ENCODE measurements around the gene OAT. TPM values are rescaled to one million over a fixed set of nuclear protein-coding genes. Genes with fewer than 3 reads are reported as not detected.

OAT gene
- total and polyA plus RNA-seq, 2 experiments from 2014 or later = 568 to 694 TPM

DNA sequence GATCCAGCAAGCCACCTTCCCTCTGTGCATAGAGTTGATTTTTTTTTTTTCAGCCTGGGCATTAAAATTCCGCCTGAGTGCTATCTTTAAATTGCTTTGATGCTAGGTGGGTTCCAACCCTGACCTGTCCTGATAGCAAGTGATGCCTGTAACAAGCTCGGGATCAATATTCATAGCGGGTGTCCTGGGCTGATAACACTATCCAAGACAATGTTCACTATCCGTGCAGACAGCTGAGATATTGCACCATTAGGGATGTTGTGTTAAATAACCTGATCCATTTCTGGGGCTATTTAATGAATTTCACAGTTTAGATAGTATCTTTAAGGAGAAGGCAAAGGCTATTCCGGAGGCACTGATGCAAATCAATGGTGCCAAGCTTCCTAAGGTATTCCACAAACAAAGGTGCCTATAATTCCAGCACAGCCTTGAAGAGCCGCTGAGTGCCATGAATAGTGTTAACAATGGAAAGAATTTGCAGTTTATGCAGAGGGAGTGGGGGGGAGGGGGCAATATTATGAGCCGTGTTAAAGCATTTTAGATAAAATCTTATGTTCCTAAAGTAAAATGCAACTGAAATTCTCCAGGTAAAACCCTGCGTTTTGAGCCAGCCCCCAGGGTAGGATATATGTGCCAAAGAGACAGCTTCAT, 35.4 kb upstream of the OAT start:
- Histone ChIP-seq H4K20me1 (ENCODE audit: insufficient read depth, poor library complexity, severe bottlenecking) (no peaks in the 10 kb centered on the region), H3K4me3 (no peak overlapping the region), H3K79me2 (no peaks in the 10 kb centered on the region), H3K9me3 (ENCODE audit: low read depth) (no peaks in the 10 kb centered on the region), H3K36me3 (replicated peaks; ENCODE audit: insufficient read depth, low read depth) (no peaks in the 10 kb centered on the region), H3K27ac (no peak overlapping the region), H3K4me2 (no peak overlapping the region), H3K27me3 (peaks cover 69% of the 10 kb centered on the region), H3K4me1 (ENCODE audit: insufficient read depth) (peaks cover 8% of the 10 kb centered on the region), H2AFZ (no peak overlapping the region), H3K9me2 (replicated peaks; ENCODE audit: insufficient read depth) (no peaks in the 10 kb centered on the region)
- WGBS (ENCODE audit: low lambda C conversion rate, missing lambda C conversion rate) = 7% methylated on average over 8 of the region's 8 CpGs
- no peak for TF ChIP-seq EZH2phosphoT487 (IDR thresholded peaks at IDR 0.05; ENCODE audit: low read depth, severe bottlenecking, unreplicated experiment)
- TF ChIP-seq, protein P1, sequence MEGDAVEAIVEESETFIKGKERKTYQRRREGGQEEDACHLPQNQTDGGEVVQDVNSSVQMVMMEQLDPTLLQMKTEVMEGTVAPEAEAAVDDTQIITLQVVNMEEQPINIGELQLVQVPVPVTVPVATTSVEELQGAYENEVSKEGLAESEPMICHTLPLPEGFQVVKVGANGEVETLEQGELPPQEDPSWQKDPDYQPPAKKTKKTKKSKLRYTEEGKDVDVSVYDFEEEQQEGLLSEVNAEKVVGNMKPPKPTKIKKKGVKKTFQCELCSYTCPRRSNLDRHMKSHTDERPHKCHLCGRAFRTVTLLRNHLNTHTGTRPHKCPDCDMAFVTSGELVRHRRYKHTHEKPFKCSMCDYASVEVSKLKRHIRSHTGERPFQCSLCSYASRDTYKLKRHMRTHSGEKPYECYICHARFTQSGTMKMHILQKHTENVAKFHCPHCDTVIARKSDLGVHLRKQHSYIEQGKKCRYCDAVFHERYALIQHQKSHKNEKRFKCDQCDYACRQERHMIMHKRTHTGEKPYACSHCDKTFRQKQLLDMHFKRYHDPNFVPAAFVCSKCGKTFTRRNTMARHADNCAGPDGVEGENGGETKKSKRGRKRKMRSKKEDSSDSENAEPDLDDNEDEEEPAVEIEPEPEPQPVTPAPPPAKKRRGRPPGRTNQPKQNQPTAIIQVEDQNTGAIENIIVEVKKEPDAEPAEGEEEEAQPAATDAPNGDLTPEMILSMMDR (IDR thresholded peaks at IDR 0.05; ENCODE audit: poor library complexity) = no peak
- TF ChIP-seq EZH2 (IDR thresholded peaks at IDR 0.05; ENCODE audit: borderline replicate concordance) = no peak
- DNase-seq (ENCODE audit: low spot score) = no peak

- DNase-seq (ENCODE audit: low spot score) = no peak
- TF ChIP-seq EZH2phosphoT487 (IDR thresholded peaks at IDR 0.05; ENCODE audit: low read depth, severe bottlenecking, unreplicated experiment) (no peak), EZH2 (IDR thresholded peaks at IDR 0.05; ENCODE audit: borderline replicate concordance) (no peak)
- TF ChIP-seq, protein P1 (IDR thresholded peaks at IDR 0.05; ENCODE audit: poor library complexity) = no peak
- Histone ChIP-seq H3K27me3 (peaks cover 93% of the 10 kb centered on the region), H3K9me3 (ENCODE audit: low read depth) (no peaks in the 10 kb centered on the region), H3K4me2 (no peak overlapping the region), H3K27ac (no peak overlapping the region), H4K20me1 (ENCODE audit: insufficient read depth, poor library complexity, severe bottlenecking) (no peaks in the 10 kb centered on the region), H3K79me2 (no peaks in the 10 kb centered on the region), H3K9me2 (replicated peaks; ENCODE audit: insufficient read depth) (no peaks in the 10 kb centered on the region), H3K36me3 (replicated peaks; ENCODE audit: insufficient read depth, low read depth) (no peaks in the 10 kb centered on the region), H3K4me3 (no peak overlapping the region), H3K4me1 (ENCODE audit: insufficient read depth) (peaks cover 14% of the 10 kb centered on the region), H2AFZ (no peak overlapping the region)
- WGBS (ENCODE audit: low lambda C conversion rate, missing lambda C conversion rate) = 29% methylated on average over 6 of the region's 6 CpGs
These were observed 32.6 kb upstream of the OAT start for GRCh38 chr10:124451276-124451675.

DNA sequence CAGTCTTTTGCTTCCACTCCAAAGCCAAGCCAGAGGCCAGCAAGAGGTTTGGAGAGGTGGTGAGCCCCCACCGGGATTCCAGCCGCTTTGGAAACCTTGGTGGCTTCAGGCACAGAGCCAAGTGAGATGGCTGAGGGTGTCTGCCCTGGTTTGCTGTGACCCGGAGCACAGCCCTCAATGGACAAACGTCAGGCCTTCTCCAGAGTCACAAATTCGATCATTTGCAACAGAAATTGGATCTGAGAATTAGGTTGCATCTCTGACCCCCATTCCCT, 32.0 kb upstream of the OAT start:
- peaks cover 14% of the 10 kb centered on the region for H3K4me1 ChIP-seq (ENCODE audit: insufficient read depth)
- no peaks in the 10 kb centered on the region for H3K36me3 ChIP-seq (replicated peaks; ENCODE audit: insufficient read depth, low read depth)
- no peak overlapping the region for H3K27ac ChIP-seq
- H3K4me2 ChIP-seq = no peak overlapping the region
- no peak overlapping the region for H2AFZ ChIP-seq
- no peaks in the 10 kb centered on the region for H3K79me2 ChIP-seq
- no peak overlapping the region for H3K4me3 ChIP-seq
- DNase-seq (ENCODE audit: low spot score) = no peak
- no peaks in the 10 kb centered on the region for H3K9me3 ChIP-seq (ENCODE audit: low read depth)
- H3K27me3 ChIP-seq = peaks cover 93% of the 10 kb centered on the region
- no peak for TF ChIP-seq EZH2 (IDR thresholded peaks at IDR 0.05; ENCODE audit: borderline replicate concordance)
- TF ChIP-seq, protein P1 (IDR thresholded peaks at IDR 0.05; ENCODE audit: poor library complexity) = no peak
- TF ChIP-seq EZH2phosphoT487 (IDR thresholded peaks at IDR 0.05; ENCODE audit: low read depth, severe bottlenecking, unreplicated experiment) = no peak
- H3K9me2 ChIP-seq (replicated peaks; ENCODE audit: insufficient read depth) = no peaks in the 10 kb centered on the region
- H4K20me1 ChIP-seq (ENCODE audit: insufficient read depth, poor library complexity, severe bottlenecking) = no peaks in the 10 kb centered on the region
- 30% methylated on average over 5 of the region's 5 CpGs for WGBS (ENCODE audit: low lambda C conversion rate, missing lambda C conversion rate)

All from hepatocyte (in vitro differentiated cells).